DMS 273 (cell line): ENCODE results near the gene USP10.
"Not testable (repeated sequence)": the region's sequence is repeated elsewhere in the genome, so short reads cannot be mapped to it uniquely, and the experiment has no call there.

Experiments
- DNase-seq: peaks from one replicate; lab custom pipeline; 2025; ENCODE audit not compliant: unreplicated experiment; lab: John Stamatoyannopoulos, UW

The USP10 gene

GRCh38 chr16:84692451-84693214, 7.2 kb upstream of the USP10 start:
- no peak for DNase-seq

GRCh38 chr16:84693869-84694268, 5.9 kb upstream of the USP10 start:
- DNase-seq = not testable (repeated sequence)

- no peak for DNase-seq
Observed at GRCh38 chr16:84694980-84695379, 4.8 kb upstream of the USP10 start.

GRCh38 chr16:84699147-84699711, 571 bp upstream of the USP10 start:
- DNase-seq = peak; percentile 67

GRCh38 chr16:84700446-84701300, 873 bp downstream of the USP10 start:
- DNase-seq = peak; percentile 62

- DNase-seq = no peak
Observed at GRCh38 chr16:84703681-84704080, 3.9 kb downstream of the USP10 start.

GRCh38 chr16:84704253-84704652, 4.5 kb downstream of the USP10 start:
- DNase-seq = no peak

GRCh38 chr16:84706856-84707255, 7.1 kb downstream of the USP10 start:
- no peak for DNase-seq

GRCh38 chr16:84709609-84710008, 9.8 kb downstream of the USP10 start:
- no peak for DNase-seq

- DNase-seq = no peak
Observed at GRCh38 chr16:84710686-84711085, 10.9 kb downstream of the USP10 start.

GRCh38 chr16:84712138-84712671, 12.4 kb downstream of the USP10 start:
- no peak for DNase-seq

- DNase-seq = no peak
Observed at GRCh38 chr16:84712801-84713775, 13.3 kb downstream of the USP10 start.

GRCh38 chr16:84714028-84714427, 14.2 kb downstream of the USP10 start:
- no peak for DNase-seq

GRCh38 chr16:84715424-84715823, 15.6 kb downstream of the USP10 start:
- no peak for DNase-seq

- DNase-seq = no peak
Observed at GRCh38 chr16:84715854-84716253, 16.1 kb downstream of the USP10 start.

GRCh38 chr16:84716740-84717139, 16.9 kb downstream of the USP10 start:
- no peak for DNase-seq

GRCh38 chr16:84717484-84717883, 17.7 kb downstream of the USP10 start:
- no peak for DNase-seq

GRCh38 chr16:84720177-84720579, 20.4 kb downstream of the USP10 start:
- DNase-seq = peak; percentile 81

GRCh38 chr16:84722068-84722467, 22.3 kb downstream of the USP10 start:
- DNase-seq = no peak

- no peak for DNase-seq
Observed at GRCh38 chr16:84723906-84724305, 24.1 kb downstream of the USP10 start.
